IPS-NIHi7 (cell line): ENCODE measurements around the gene CEACAM21.
A peak's percentile ranks its signal among the peaks of the same experiment; 100 is the strongest.

ENCODE experiments used
- DNase-seq: peaks from one replicate; pipeline ENCODE4 v3.0.0; 2012; ENCODE audit warnings: mixed read lengths; ENCODE audit errors: extremely low spot score

The CEACAM21 gene

DNA sequence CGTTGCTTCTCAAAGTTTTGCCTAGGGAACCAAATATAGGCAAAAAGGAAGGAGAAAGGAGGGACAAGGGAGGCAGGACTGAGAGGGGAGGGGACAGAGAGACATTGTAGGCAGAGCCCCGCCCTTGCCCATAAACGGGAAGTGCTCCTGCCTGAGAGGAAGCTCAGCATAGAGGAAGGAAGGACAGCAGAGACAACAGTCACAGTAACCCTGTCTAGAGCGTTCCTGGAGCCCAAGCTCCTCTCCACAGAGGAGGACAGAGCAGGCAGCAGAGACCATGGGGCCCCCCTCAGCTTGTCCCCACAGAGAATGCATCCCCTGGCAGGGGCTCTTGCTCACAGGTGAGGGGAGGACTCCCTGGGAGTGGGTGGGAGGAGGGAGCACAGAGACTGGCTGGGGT is at the start of gene CEACAM21:
Gene CEACAM21, plus strand, starts transcription at position 169 of the 400 bp plus-strand sequence. Its CDS starts 109 bp downstream, at position 278.
- no peak for DNase-seq

- DNase-seq: no peak
These were observed 48.9 kb upstream of the CEACAM21 start for GRCh38 chr19:41527089-41527488.

- DNase-seq: no peak
These were observed 47.9 kb upstream of the CEACAM21 start for GRCh38 chr19:41528106-41528505.

DNA sequence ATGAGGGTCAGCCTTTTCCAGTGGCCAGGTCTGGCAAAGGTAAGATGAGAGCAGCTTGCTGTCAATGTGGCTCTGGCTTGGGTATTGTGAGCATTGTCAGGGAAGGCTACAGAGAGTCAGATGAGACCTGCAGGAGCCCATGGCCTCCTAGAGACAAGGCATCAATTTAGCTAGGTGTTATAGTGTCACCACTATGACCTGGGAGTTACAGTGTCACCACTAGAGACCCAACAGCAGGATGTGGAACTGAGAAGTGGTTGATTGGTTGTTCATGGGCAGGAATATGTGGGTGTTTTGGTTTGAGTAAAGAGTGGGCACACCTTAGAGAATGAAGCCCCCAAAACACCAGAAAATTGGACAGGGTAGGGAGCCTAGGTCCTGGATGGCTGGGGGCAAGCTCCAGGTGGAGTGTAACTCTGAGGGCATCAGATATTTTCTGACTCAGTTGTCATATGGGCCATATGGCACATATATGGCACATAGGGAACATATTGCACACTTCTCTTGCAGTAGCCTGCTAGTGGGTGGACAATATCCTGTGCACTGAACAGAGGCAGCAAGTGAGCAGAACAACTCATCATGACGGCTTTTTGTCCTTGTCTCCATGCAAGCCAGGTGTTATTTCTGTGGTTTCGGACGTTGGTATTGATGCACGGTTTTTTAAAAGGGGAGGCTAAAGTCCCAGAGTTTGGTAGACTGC is 46.3 kb upstream of the CEACAM21 start:
- no peak for DNase-seq

- DNase-seq: no peak
These were observed 45.8 kb upstream of the CEACAM21 start for GRCh38 chr19:41530184-41530534.

DNA sequence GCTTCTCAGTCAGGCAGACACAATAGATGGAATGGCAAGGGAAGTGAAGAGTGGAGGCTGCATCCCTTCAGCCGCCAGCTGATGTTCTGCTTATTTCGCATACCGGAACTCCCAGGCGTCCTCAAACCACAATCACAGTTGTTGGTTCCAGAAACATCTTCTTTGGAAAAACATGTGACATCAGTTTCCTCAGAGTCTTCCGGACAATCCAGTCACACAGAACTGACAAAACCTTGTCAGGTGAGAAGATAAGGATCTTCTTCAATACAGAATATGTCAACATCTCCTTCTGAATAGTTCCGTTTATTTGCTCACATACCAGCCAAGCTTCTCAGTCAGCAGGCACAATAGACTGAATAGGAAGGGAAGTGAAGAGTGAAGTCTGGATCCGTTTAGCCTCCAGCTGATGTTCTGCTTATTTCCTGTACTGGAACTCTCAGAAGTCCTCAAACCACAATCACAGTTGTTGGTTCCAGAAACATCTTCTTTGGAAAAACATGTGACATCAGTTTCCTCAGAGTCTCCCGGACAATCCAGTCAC is 45.1 kb upstream of the CEACAM21 start:
- no peak for DNase-seq

GRCh38 chr19:41531438-41532311 is 44.3 kb upstream of the CEACAM21 start:
- DNase-seq: no peak

DNA sequence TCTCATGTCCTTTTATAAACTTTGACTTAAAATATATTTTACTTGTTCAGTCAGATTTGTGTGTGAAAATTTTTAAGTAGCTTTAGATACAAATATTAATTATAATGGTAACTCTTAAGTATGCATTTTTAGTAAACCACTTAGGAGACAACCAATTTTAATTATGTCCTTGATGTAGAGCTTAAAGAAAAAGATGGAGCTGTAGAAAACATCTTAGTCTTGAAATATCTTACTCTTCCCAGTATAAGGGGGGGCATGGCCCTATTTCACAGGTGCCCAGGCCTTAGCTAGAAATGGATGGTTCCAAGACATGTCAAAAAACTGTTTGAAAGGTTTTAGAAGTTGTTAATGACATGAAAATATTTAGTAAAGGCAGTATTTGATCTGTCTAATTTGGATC is 43.4 kb upstream of the CEACAM21 start:
- DNase-seq: no peak

DNA sequence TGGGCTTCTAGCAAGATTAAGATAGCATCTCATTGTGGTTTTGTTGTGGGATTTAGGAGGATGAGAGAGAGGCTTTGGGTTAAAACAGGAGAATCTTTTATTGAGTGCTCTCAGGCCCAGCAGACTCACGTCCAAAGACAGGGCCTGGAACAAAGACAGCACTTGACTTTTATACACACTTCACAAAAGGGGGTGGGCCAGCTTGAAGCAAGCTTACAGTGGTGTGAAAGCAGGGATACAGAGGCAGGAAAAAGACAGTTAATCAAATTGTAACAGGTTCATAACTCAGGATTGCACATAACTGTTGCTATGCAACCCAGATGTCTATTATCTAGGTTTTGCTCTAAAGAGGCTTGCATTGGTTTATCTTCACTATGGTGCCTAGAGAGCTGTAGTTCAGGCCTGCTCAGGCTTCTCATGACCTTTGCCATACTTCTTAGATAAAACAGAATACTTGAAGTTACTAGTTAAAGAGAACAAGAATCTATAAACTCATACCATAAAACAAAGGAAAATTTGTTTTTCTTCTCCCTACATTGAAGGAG is 42.2 kb upstream of the CEACAM21 start:
- DNase-seq: no peak

DNA sequence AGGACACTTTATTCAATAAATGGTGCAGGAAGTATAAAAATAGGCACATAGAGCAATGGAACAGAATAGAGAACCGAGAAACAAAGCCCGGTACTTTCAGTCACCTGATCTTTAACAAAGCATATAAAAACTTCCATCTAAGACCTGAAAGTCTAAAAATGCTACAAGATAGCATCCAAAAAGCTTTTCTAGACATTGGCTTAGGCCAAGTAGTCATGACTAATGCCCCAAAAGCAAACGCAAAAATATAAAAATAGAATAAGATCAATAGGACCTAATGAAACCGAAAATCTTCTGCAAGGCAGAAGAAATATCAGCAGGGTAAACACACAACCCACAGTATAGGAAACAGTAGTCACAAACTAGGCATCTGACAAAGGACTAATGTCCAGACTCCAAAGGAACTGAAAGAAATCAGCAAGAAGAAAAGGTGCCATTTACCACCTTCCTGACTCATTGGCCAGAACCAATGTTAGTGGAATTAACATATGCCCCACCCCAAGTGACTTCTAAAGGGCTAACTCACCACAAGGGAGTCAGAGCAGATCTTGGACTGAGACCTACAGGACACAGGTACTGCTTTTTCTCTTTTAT is 40.8 kb upstream of the CEACAM21 start:
- DNase-seq: no peak

- no peak for DNase-seq
These were observed 38.2 kb upstream of the CEACAM21 start for GRCh38 chr19:41537789-41538188.

DNA sequence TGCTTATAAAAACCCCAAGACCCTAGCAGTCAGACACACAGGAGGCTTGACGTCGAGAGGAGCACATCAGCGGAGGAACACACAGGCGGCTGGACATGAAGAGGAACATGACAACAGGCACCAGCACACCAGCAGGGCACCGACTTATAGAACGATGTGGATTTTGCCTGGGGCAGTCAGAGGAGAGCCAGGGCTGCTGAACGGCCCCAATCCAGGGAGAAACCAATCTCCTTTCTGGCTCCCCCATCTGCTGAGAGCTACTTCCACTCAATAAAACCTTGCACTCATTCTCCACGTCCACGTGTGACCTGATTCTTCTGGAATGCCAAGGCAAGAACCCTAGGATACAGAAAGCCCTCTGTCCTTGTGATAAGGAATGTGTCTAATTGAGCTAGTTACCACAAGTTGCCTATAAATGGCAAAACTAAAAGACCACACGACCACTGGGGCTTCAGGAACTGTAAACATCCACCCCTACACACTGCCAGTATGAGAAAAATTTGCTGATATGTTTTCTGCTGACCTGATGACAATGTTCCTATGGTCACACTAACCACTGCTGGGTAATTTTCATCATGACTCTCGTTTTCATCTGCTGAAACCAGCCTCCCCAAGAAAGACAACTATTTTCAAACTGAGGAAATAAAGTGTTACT is 35.8 kb upstream of the CEACAM21 start:
- no peak for DNase-seq

DNA sequence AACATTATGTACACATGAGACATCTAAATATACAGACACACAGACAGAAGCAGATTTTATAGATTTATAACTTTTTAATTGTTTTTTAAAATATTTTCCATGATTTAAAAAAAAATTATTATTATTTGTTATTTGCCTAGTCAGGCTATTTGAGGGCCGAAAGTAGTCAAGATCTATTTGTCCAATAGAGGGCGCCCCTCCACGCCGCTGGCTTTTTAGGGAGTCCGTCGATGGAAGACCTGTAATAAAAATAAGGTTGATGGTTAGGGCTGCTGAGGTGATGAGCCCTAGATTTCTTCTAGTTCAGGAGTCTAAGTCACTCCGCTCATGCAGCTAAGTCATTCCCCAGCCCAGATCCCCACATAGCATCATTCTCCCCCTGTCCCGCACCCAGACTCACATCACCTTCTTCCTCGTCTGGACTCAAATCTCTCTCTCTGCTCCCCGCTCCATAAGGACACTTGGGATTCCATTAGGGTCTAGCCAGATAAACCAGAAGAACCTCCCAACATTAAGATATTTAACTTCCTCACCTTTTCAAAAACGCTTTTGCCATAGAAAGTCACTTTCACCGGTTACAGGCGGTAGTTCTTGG is 33.9 kb upstream of the CEACAM21 start:
- peak; percentile 61 for DNase-seq

GRCh38 chr19:41542622-41543021 is 33.3 kb upstream of the CEACAM21 start:
- DNase-seq: no peak

DNA sequence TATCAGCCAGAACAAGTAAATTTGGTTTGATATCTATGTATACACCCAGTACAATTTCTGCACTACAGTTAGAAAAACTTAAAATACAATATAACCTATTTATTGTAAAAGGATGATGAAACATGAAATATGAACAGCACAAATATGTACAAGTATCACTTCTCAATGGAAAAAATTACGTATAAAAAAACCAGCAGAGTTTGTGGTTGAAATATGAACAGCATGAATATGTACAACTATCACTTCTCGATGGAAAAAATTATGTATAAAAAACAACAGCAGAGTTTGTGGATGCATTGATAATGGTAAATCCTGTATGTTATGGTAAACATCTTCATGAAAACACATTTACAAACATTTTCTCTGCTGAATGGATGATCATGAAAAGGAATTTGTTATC is 32.4 kb upstream of the CEACAM21 start:
- no peak for DNase-seq

DNA sequence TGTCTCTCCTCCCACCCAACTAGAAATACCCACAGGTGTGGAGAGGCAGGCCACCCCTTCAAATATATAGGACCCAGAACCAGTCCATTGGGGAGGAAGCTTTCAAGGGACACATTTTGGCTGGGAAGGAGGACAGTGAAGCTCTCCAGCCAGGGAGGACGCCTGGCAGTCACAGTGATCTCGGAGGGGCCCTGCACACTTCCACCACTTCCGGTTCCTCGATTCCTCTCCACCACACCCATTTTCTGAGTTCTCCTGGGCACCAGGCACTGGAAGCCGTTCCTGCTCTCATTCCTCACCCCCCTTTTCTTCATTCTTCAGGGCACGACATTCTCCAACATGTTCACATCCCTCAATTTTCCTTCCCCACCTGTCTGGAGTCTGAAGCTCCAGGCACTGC is 30.4 kb upstream of the CEACAM21 start:
- DNase-seq: no peak

- no peak for DNase-seq
These were observed 29.6 kb upstream of the CEACAM21 start for GRCh38 chr19:41546386-41546789.

GRCh38 chr19:41546961-41547360 is 29.0 kb upstream of the CEACAM21 start:
- no peak for DNase-seq

DNA sequence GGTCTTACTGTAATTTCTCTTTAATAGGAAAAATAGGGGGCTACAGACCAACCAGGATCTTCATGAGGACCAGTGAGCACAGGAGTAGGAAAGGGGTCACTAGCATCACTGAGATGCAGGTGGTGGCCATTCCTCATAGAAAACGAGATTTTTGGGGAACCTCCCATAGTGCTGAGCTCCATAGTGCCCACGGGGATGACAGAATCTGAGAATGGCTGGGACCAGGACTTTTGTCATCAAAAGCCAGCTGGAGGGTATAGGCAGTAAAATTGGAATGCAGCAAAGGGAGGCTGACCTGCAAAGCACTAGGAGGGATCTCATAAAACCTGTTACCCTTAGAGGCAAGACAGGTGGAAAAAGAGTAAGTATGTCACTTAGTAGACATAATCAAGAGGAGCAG is 28.4 kb upstream of the CEACAM21 start:
- DNase-seq: no peak

GRCh38 chr19:41548047-41548446 is 27.9 kb upstream of the CEACAM21 start:
- DNase-seq: no peak

DNA sequence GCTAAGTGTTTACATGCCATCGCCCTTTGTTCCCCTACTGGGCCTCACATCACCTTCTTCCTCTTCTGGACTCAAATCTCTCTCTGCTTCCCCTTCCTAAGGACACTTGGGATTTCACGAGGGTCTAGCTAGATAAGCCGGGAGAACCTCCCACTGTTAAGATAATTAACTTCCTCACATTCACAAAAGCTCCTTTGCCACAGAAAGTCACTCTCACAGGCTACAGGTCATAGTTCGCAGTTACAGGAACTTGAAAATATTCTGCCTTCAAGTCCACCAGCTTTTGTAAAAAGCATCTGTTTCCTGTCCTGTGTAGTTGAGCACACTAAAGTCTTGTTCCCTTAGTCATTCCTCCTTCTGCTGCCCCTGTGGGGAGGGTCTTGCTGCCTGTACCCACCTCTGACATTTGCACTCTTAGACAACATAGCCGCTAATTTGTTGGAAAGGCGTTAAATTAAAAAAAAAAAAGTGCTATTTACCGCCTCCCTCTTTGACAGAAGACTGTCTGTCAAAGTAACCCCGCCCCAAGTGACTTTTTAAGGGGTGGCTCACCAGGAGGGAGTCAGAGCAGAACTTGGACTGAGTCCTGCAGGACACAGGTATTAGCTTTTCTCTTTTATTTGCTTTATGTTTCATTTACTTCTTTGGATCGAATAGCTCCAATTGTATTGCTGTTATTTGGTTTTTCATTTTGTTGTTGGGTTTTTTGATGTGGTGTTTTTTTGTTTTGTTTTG is 26.8 kb upstream of the CEACAM21 start:
- DNase-seq: peak; percentile 38
